ENCODE measurements around the gene C1QTNF5. TPM values are rescaled to one million over a fixed set of nuclear protein-coding genes. Genes with fewer than 3 reads are reported as not detected.
A peak's percentile ranks its signal among the peaks of the same experiment; 100 is the strongest.

C1QTNF5 gene
- total RNA-seq, 1 donor from 2014 or later, result 0.90 TPM

DNA sequence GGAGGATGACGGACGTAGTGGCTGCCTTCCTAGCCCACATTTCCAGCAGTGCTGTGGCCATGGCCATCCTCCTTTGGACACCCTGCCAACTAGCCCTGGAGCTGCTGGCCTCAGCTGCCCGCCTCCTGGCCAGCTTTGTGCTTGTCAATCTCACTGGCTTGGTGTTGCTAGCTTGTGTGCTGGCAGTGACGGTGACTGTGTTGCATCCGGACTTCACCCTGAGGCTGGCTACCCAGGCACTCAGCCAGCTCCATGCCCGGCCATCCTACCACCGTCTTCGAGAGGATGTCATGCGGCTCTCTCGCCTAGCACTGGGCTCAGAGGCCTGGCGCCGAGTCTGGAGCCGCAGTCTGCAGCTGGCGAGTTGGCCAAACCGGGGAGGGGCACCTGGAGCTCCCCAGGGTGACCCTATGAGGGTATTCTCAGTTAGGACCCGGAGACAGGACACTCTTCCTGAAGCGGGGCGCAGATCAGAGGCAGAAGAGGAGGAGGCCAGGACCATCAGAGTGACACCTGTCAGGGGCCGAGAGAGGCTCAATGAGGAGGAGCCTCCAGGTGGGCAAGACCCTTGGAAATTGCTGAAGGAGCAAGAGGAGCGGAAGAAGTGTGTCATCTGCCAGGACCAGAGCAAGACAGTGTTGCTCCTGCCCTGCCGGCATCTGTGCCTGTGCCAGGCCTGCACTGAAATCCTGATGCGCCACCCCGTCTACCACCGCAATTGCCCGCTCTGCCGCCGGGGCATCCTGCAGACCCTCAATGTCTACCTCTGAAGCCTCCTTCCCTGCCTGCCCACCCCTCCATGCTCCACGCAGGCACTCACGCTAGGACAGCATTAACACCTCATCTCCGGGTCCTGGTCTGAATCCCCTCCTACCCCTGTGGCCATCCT lies 4.8 kb downstream of the C1QTNF5 start:
- Histone ChIP-seq H3K36me3 (no peaks in the 10 kb centered on the region), H3K27me3 (peaks cover 23% of the 10 kb centered on the region), H4K20me1 (ENCODE audit: low read depth) (peaks cover 17% of the 10 kb centered on the region), H2AFZ (replicated peaks) (no peak overlapping the region), H3K9me3 (ENCODE audit: low read depth) (no peaks in the 10 kb centered on the region), H3K4me1 (peaks cover 72% of the 10 kb centered on the region), H3F3A (ENCODE audit: low read depth) (peaks cover 68% of the 10 kb centered on the region), H3K9ac (no peak overlapping the region), H3K79me2 (ENCODE audit: low read depth) (peaks cover 35% of the 10 kb centered on the region), H3K4me3 (peak overlapping the region; percentile 91), H3K27ac (no peak overlapping the region), H3K4me2 (peak overlapping the region; percentile 99)
- H3K27me3 Mint-ChIP-seq (ENCODE audit: insufficient read depth, low read depth), result peaks cover 12% of the 10 kb centered on the region
- peaks cover 70% of the 10 kb centered on the region for H3K4me1 Mint-ChIP-seq
- DNase-seq (ENCODE audit: low spot score), result no peak
- TF ChIP-seq EZH2 (IDR thresholded peaks at IDR 0.05), result no peak
- TF ChIP-seq EZH2phosphoT487 (IDR thresholded peaks at IDR 0.05), result no peak
- TF ChIP-seq, protein P1, sequence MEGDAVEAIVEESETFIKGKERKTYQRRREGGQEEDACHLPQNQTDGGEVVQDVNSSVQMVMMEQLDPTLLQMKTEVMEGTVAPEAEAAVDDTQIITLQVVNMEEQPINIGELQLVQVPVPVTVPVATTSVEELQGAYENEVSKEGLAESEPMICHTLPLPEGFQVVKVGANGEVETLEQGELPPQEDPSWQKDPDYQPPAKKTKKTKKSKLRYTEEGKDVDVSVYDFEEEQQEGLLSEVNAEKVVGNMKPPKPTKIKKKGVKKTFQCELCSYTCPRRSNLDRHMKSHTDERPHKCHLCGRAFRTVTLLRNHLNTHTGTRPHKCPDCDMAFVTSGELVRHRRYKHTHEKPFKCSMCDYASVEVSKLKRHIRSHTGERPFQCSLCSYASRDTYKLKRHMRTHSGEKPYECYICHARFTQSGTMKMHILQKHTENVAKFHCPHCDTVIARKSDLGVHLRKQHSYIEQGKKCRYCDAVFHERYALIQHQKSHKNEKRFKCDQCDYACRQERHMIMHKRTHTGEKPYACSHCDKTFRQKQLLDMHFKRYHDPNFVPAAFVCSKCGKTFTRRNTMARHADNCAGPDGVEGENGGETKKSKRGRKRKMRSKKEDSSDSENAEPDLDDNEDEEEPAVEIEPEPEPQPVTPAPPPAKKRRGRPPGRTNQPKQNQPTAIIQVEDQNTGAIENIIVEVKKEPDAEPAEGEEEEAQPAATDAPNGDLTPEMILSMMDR (IDR thresholded peaks at IDR 0.05), result no peak
- peak overlapping the region; percentile 100 for H3K4me3 Mint-ChIP-seq
- H3K27ac Mint-ChIP-seq, result no peak overlapping the region
- H3K36me3 Mint-ChIP-seq, result peaks cover 5% of the 10 kb centered on the region
- H3K9me3 Mint-ChIP-seq, result no peaks in the 10 kb centered on the region

DNA sequence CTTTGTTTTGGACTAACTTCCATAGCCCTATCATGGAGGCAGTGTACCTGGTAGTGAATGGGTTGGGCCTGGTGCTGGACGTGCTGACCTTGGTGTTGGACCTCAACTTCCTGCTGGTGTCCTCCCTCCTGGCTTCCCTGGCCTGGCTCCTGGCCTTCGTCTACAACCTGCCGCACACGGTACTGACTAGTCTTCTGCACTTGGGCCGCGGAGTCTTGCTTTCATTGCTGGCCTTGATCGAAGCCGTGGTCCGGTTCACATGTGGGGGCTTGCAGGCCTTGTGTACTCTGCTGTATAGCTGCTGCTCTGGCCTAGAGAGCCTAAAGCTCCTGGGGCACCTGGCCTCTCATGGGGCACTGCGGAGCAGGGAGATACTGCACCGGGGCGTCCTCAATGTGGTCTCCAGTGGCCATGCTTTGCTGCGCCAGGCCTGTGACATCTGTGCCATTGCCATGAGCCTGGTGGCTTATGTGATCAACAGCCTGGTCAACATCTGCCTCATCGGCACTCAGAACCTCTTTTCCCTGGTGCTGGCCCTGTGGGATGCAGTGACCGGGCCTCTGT lies 5.5 kb downstream of the C1QTNF5 start:
- H3K27ac ChIP-seq, result peak overlapping the region; percentile 94
- peak overlapping the region; percentile 94 for H3K27ac Mint-ChIP-seq
- no peaks in the 10 kb centered on the region for H3K9me3 ChIP-seq (ENCODE audit: low read depth)
- H3K79me2 ChIP-seq (ENCODE audit: low read depth), result peaks cover 35% of the 10 kb centered on the region
- peak overlapping the region; percentile 99 for H3K9ac ChIP-seq
- no peak for DNase-seq (ENCODE audit: low spot score)
- H4K20me1 ChIP-seq (ENCODE audit: low read depth), result peaks cover 17% of the 10 kb centered on the region
- no peaks in the 10 kb centered on the region for H3K9me3 Mint-ChIP-seq
- H3K4me1 Mint-ChIP-seq, result peaks cover 68% of the 10 kb centered on the region
- H3F3A ChIP-seq (ENCODE audit: low read depth), result peaks cover 72% of the 10 kb centered on the region
- peak overlapping the region; percentile 99 for H3K4me2 ChIP-seq
- H3K4me3 ChIP-seq, result peak overlapping the region; percentile 91
- TF ChIP-seq EZH2phosphoT487 (IDR thresholded peaks at IDR 0.05) (no peak), EZH2 (IDR thresholded peaks at IDR 0.05) (no peak)
- TF ChIP-seq, protein P1 (IDR thresholded peaks at IDR 0.05), result no peak
- no peak overlapping the region for H2AFZ ChIP-seq (replicated peaks)
- H3K27me3 Mint-ChIP-seq (ENCODE audit: insufficient read depth, low read depth), result peaks cover 9% of the 10 kb centered on the region
- H3K36me3 Mint-ChIP-seq, result peaks cover 5% of the 10 kb centered on the region
- H3K4me3 Mint-ChIP-seq, result peak overlapping the region; percentile 100
- peaks cover 16% of the 10 kb centered on the region for H3K27me3 ChIP-seq
- peaks cover 66% of the 10 kb centered on the region for H3K4me1 ChIP-seq
- no peaks in the 10 kb centered on the region for H3K36me3 ChIP-seq

DNA sequence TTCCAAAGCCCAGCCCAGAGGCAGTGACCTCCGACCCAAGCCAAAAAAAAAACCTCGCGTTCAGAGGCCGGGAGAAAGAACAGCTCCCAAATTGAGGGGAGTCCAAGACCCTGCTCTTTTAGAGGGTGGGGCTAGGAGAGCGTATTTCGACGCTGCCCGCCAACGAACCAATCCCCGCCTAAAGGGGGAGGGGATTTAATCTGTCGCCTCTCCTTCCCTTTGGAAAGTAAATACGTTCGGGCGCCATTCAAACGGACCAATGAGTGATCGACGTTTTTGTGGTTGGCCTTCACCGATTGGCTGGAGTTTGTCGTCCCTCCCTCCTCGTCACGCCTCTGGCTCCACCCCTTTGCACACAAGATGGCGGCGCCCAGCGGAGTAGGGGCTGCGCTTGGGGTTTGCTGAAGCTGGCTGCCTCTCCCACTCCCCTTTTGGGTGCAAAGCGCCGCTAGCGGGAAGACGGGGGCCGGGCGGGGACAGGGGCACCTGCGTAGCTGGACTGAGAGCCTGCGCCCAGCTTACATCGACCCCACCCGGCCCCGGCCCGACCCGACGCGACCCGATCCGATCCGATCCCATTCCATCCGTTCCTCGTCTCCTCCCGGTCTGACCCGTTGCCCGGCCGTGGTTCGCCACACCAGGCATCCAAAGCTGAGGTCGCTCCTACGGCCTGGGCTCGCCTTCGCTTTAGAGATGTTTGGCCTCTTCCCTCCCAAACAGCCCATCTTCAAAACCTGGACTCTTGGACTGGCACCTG lies 6.3 kb downstream of the C1QTNF5 start, which contains the start of gene RNF26:
RNF26 (plus strand) TSS at position 354 of the 757 bp plus-strand sequence. CDS start 596 bp downstream, outside the sequence.
- TF ChIP-seq, protein P1 (IDR thresholded peaks at IDR 0.05), result no peak
- TF ChIP-seq EZH2 (IDR thresholded peaks at IDR 0.05), result no peak
- no peak for TF ChIP-seq EZH2phosphoT487 (IDR thresholded peaks at IDR 0.05)
- Mint-ChIP-seq H3K4me3 (peak within 1 kb of the TSS; percentile 100), H3K9me3 (no peaks in the 10 kb centered on the region), H3K27ac (peak within 1 kb of the TSS; percentile 94), H3K4me1 (peaks cover 67% of the 10 kb centered on the region), H3K27me3 (ENCODE audit: insufficient read depth, low read depth) (peaks cover 9% of the 10 kb centered on the region), H3K36me3 (peaks cover 5% of the 10 kb centered on the region)
- H3K27me3 ChIP-seq, result peaks cover 8% of the 10 kb centered on the region
- no peak within 1 kb of the TSS for H2AFZ ChIP-seq (replicated peaks)
- peaks cover 70% of the 10 kb centered on the region for H3F3A ChIP-seq (ENCODE audit: low read depth)
- peak; percentile 99 for DNase-seq (ENCODE audit: low spot score)
- H3K4me3 ChIP-seq, result peak within 1 kb of the TSS; percentile 91
- peak within 1 kb of the TSS; percentile 94 for H3K27ac ChIP-seq
- H3K4me2 ChIP-seq, result peak within 1 kb of the TSS; percentile 99
- H3K9me3 ChIP-seq (ENCODE audit: low read depth), result no peaks in the 10 kb centered on the region
- H3K79me2 ChIP-seq (ENCODE audit: low read depth), result peaks cover 35% of the 10 kb centered on the region
- H4K20me1 ChIP-seq (ENCODE audit: low read depth), result peaks cover 15% of the 10 kb centered on the region
- peak within 1 kb of the TSS; percentile 99 for H3K9ac ChIP-seq
- H3K4me1 ChIP-seq, result peaks cover 60% of the 10 kb centered on the region
- H3K36me3 ChIP-seq, result no peaks in the 10 kb centered on the region
